GM19351 (cell line): ENCODE data around the gene KIF1B.
"Not testable (repeated sequence)": the region's sequence is repeated elsewhere in the genome, so short reads cannot be mapped to it uniquely, and the experiment has no call there.

ENCODE experiments used
- ATAC-seq: cut with Tn5 transposase; IDR thresholded peaks from one replicate; pipeline ENCODE4 v1.9.1; 2021; ENCODE audit warnings: mild to moderate bottlenecking, moderate library complexity; ENCODE audit not compliant: unreplicated experiment

The KIF1B gene

GRCh38 chr1:10324627-10325026 is 114.3 kb downstream of the KIF1B start:
- no peak for ATAC-seq

GRCh38 chr1:10325521-10325920 is 115.2 kb downstream of the KIF1B start:
- ATAC-seq, result no peak

GRCh38 chr1:10326251-10326650 is 115.9 kb downstream of the KIF1B start:
- ATAC-seq, result no peak

GRCh38 chr1:10328180-10328963 is 118.0 kb downstream of the KIF1B start:
- no peak for ATAC-seq

GRCh38 chr1:10337436-10337835 is 127.1 kb downstream of the KIF1B start:
- no peak for ATAC-seq

GRCh38 chr1:10338047-10338446 is 127.7 kb downstream of the KIF1B start:
- ATAC-seq, result no peak

- ATAC-seq, result no peak
These were observed 128.2 kb downstream of the KIF1B start for GRCh38 chr1:10338611-10339010.

GRCh38 chr1:10339036-10339567 is 128.7 kb downstream of the KIF1B start:
- no peak for ATAC-seq

GRCh38 chr1:10339815-10340214 is 129.4 kb downstream of the KIF1B start:
- ATAC-seq, result no peak

- ATAC-seq, result no peak
These were observed 130.7 kb downstream of the KIF1B start for GRCh38 chr1:10340930-10341590.

GRCh38 chr1:10347109-10347508 is 136.7 kb downstream of the KIF1B start:
- ATAC-seq, result no peak

- no peak for ATAC-seq
These were observed 142.9 kb downstream of the KIF1B start for GRCh38 chr1:10353282-10353681.

- ATAC-seq, result no peak
These were observed 143.3 kb downstream of the KIF1B start for GRCh38 chr1:10353693-10354092.

GRCh38 chr1:10360045-10360444 is 149.7 kb downstream of the KIF1B start:
- ATAC-seq, result no peak

GRCh38 chr1:10361515-10361914 is 151.1 kb downstream of the KIF1B start:
- no peak for ATAC-seq

- no peak for ATAC-seq
These were observed 157.8 kb downstream of the KIF1B start for GRCh38 chr1:10368194-10368593.

- no peak for ATAC-seq
These were observed 164.1 kb downstream of the KIF1B start for GRCh38 chr1:10374442-10374860.

GRCh38 chr1:10377365-10378029 is 167.1 kb downstream of the KIF1B start:
- not testable (repeated sequence) for ATAC-seq

- ATAC-seq, result no peak
These were observed 167.9 kb downstream of the KIF1B start for GRCh38 chr1:10378081-10378841.

- ATAC-seq, result no peak
These were observed 168.8 kb downstream of the KIF1B start for GRCh38 chr1:10379101-10379620.

GRCh38 chr1:10379676-10380075 is 169.3 kb downstream of the KIF1B start:
- ATAC-seq, result no peak
